Endothelial cell of umbilical vein (primary cell): ENCODE results near the gene EHMT1. TPM values are rescaled to one million over a fixed set of nuclear protein-coding genes. Genes with fewer than 3 reads are reported as not detected.

ENCODE experiments used
- BruUV-seq: library from RNA; stranded (reverse); fragments of 400-500 nt; replicated peaks from 2 replicates; lab custom pipeline; 2021; lab: Mats Ljungman, UMichigan
- CTCF ChIA-PET: fragments of 300-600, 350-600 bp; sonication (Branson Sonifier 250); formaldehyde crosslinking; loops from one replicate; lab custom pipeline; 2021; ENCODE audit warnings: antibody characterized with exemption, inconsistent platforms; lab: Charles Lee
- POLR2A ChIA-PET: fragments of 300-600, 350-600 bp; sonication (Branson Sonifier 250); formaldehyde crosslinking; loops from one replicate; lab custom pipeline; 2021; ENCODE audit warnings: antibody characterized with exemption, inconsistent platforms; lab: Charles Lee
- DNase-seq: peaks from one replicate; pipeline ENCODE4 v3.0.0-alpha.2; 2011; ENCODE audit warnings: low read depth, low spot score
- FAIRE-seq: peaks from 2 replicates; lab custom pipeline; 2011; peaks lifted over from hg19 to GRCh38; lab: Jason Lieb, UNC
- H2AFZ ChIP-seq: 2 replicates; pipeline ENCODE4 v1.6.0; 2012; ENCODE audit warnings: low read depth, low read length, control low read depth, inconsistent platforms
- H3K27ac ChIP-seq: 2 replicates; pipeline ENCODE4 v1.5.1; 2011; ENCODE audit warnings: low read depth, mild to moderate bottlenecking, control low read depth, low read length, moderate library complexity; ENCODE audit not compliant: insufficient read depth
- H3K27me3 ChIP-seq, 2 experiments: 2 replicates each; pipeline versions ENCODE4 v1.6.0 to v1.6.1; 2011; ENCODE audit warnings: low read length in 2 of 2, mixed read lengths in 1 of 2; ENCODE audit not compliant: control insufficient read depth in 2 of 2, insufficient read depth in 2 of 2
- H3K36me3 ChIP-seq, 2 experiments: 2 replicates in 1 of 2; 3 replicates in 1 of 2; pipeline ENCODE4 v1.5.1; 2011; ENCODE audit warnings: low read length in 2 of 2, mild to moderate bottlenecking in 1 of 2, moderate library complexity in 1 of 2; ENCODE audit not compliant: control insufficient read depth in 2 of 2, insufficient read depth in 2 of 2; ENCODE audit errors: extremely low read depth in 1 of 2
- H3K4me1 ChIP-seq: 3 replicates; pipeline ENCODE4 v1.5.1; 2011; ENCODE audit warnings: mild to moderate bottlenecking, low read length; ENCODE audit not compliant: control insufficient read depth, insufficient read depth; ENCODE audit errors: extremely low read depth
- H3K4me2 ChIP-seq: 2 replicates; pipeline ENCODE4 v1.6.1; 2011; ENCODE audit warnings: low read length, control low read depth, mixed read lengths; ENCODE audit not compliant: insufficient read depth
- H3K4me3 ChIP-seq, 3 experiments: fragments of 200-600 bp in 1 of 3; sonication (generic), shearing (Covaris generic) in 1 of 3; replicated peaks in 1 of 3; 2 replicates each; pipeline ENCODE4 v1.5.1; 2011 to 2016; ENCODE audit warnings: control low read depth in 3 of 3, low read length in 3 of 3, mild to moderate bottlenecking in 2 of 3, inconsistent platforms in 1 of 3, low read depth in 1 of 3, moderate library complexity in 1 of 3; ENCODE audit not compliant: insufficient read depth in 1 of 3
- H3K79me2 ChIP-seq: 2 replicates; pipeline ENCODE4 v1.6.0; 2012; ENCODE audit warnings: low read length, inconsistent platforms; ENCODE audit not compliant: control insufficient read depth, insufficient read depth
- H3K9ac ChIP-seq: replicated peaks from 2 replicates; pipeline ENCODE3; 2011; ENCODE audit warnings: low read length, control low read depth; ENCODE audit not compliant: insufficient read depth; ENCODE audit errors: extremely low read depth
- H3K9me1 ChIP-seq: replicated peaks from 3 replicates; pipeline ENCODE4 v1.6.0; 2011; ENCODE audit warnings: mild to moderate bottlenecking, low read length; ENCODE audit not compliant: control insufficient read depth, insufficient read depth; ENCODE audit errors: extremely low read depth
- H3K9me3 ChIP-seq: replicated peaks from 2 replicates; pipeline ENCODE4 v1.5.1; 2012; ENCODE audit warnings: low read length, inconsistent platforms; ENCODE audit not compliant: control insufficient read depth, insufficient read depth
- H4K20me1 ChIP-seq: replicated peaks from 2 replicates; pipeline ENCODE3; 2011; ENCODE audit warnings: mild to moderate bottlenecking, low read length; ENCODE audit not compliant: control insufficient read depth, insufficient read depth; ENCODE audit errors: extremely low read depth
- FOS ChIP-seq: IDR thresholded peaks from 2 replicates; pipeline ENCODE4 v1.6.1; 2011; ENCODE audit warnings: mild to moderate bottlenecking, low read length, moderate library complexity, borderline replicate concordance; ENCODE audit not compliant: insufficient read depth
- GATA2 ChIP-seq: IDR thresholded peaks from 2 replicates; pipeline ENCODE4 v1.7.0; 2011; ENCODE audit warnings: low read depth, mild to moderate bottlenecking, moderate library complexity, mixed read lengths, low read length; ENCODE audit not compliant: insufficient read length, insufficient read depth
- dilution Hi-C: fragments of 300-500 bp; cut with MboI; formaldehyde crosslinking; loops from one replicate; pipeline ENCODE4 v1.15.0; 2019; ENCODE audit warnings: low sequenced_read_pairs; ENCODE audit not compliant: extremely low pct_ligation_motif_present
- intact Hi-C: fragments of 100-400 bp; cut with micrococcal nuclease; formaldehyde crosslinking; loops from one replicate; pipeline ENCODE4 v1.10.0; 2022
- polyA plus RNA-seq, 4 experiments: library from polyadenylated mRNA; depleted of rRNA in 3 of 4; stranded (reverse) in 3 of 4; unstranded in 1 of 4; fragments of >200 nt; gene quantifications; 2 replicates each; pipeline versions ENCODE4 v1.2.1 to v1.2.3, GENCODE V29; 2011 to 2012; ENCODE audit warnings: missing spikeins in 1 of 4
- total RNA-seq: library from RNA; stranded (reverse); gene quantifications from 2 replicates; pipeline ENCODE4 v1.2.3, GENCODE V29; 2021
- TF ChIP-seq, protein P1 (sequence below), 2 donors: IDR thresholded peaks; 1 replicate in 1 of 2; 2 replicates in 1 of 2; pipeline ENCODE4 v1.5.1; 2011; ENCODE audit warnings: low read length in 2 of 2, mild to moderate bottlenecking in 2 of 2, moderate library complexity in 2 of 2, control low read depth in 1 of 2, inconsistent platforms in 1 of 2, low read depth in 1 of 2; ENCODE audit not compliant: insufficient read depth in 1 of 2; ENCODE audit errors: extremely low read depth in 1 of 2

Gene EHMT1
- total and polyA plus RNA-seq, 2 donors (not counting 3 experiments of a cell fraction or from before 2014, with no cell fraction given), result 48.2 to 104 TPM

DNA sequence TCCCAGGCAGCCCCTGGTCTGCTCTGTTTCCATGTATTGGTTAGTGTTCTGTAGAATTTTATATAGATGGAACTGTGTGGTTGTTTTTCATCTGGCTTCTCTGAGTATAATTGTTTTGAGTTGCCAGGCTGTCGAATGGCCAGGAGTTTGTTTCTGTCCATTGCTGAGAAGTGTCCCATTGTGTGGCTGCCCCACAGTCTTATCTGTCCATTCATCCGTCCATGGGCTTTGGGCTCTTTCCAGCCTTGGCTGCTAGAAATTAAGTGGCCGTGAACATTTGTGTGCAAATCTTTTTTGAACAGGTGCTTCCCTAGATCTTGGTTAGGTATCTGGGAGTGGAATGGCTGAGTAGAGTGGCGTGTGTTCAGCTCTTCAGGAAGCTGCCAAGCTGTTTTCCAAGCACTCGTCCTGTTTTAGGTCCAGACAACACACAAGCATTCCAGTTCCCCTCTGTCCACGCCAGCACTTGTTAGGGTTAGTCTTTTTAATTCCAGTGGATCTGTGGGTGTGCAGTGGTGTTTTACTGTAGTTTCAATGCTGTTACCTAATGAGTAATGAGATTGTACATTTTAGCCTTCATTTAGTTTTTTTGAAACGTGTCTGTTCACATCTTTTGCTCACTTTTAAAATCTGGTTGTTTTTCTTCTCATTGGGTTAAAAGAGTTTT is 136.6 kb downstream of the EHMT1 start:
- intact Hi-C loops (loop anchor here (10.0 kb wide), 1 partner anchor 81 kb away; no protein-coding TSS in a partner anchor), dilution Hi-C loops (no loop called here)
- ChIA-PET POLR2A (no interaction called here), CTCF (no interaction called here)
- TF ChIP-seq, protein P1, sequence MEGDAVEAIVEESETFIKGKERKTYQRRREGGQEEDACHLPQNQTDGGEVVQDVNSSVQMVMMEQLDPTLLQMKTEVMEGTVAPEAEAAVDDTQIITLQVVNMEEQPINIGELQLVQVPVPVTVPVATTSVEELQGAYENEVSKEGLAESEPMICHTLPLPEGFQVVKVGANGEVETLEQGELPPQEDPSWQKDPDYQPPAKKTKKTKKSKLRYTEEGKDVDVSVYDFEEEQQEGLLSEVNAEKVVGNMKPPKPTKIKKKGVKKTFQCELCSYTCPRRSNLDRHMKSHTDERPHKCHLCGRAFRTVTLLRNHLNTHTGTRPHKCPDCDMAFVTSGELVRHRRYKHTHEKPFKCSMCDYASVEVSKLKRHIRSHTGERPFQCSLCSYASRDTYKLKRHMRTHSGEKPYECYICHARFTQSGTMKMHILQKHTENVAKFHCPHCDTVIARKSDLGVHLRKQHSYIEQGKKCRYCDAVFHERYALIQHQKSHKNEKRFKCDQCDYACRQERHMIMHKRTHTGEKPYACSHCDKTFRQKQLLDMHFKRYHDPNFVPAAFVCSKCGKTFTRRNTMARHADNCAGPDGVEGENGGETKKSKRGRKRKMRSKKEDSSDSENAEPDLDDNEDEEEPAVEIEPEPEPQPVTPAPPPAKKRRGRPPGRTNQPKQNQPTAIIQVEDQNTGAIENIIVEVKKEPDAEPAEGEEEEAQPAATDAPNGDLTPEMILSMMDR (IDR thresholded peaks at IDR 0.05; ENCODE audit: extremely low read depth in 1 of 2, insufficient read depth in 1 of 2, low read depth in 1 of 2, low read length in 2 of 2), result no peak
- TF ChIP-seq FOS (no peak), GATA2 (no peak)
- Histone ChIP-seq H2AFZ (no peak overlapping the region), H4K20me1 (no peaks in the 10 kb centered on the region), H3K27ac (no peak overlapping the region), H3K4me1 (no peaks in the 10 kb centered on the region), H3K27me3 (no peaks in the 10 kb centered on the region), H3K79me2 (no peaks in the 10 kb centered on the region), H3K4me3 (no peak overlapping the region), H3K9me3 (no peaks in the 10 kb centered on the region), H3K36me3 (peaks cover 7 to 36% of the 10 kb centered on the region in 2 experiments), H3K9me1 (no peaks in the 10 kb centered on the region), H3K9ac (no peak overlapping the region), H3K4me2 (no peak overlapping the region)
- DNase-seq (no peak), FAIRE-seq (no peak)
- BruUV-seq, result no TSS peak
